OCI-LY1 (cell line): ENCODE results near the gene CEBPG.

Source experiments
- H2AFZ ChIP-seq: fragments of 200-600 bp; sonication (generic), shearing (Covaris generic); 2 replicates; pipeline ENCODE4 v1.6.0; 2014; ENCODE audit warnings: antibody characterized with exemption, mild to moderate bottlenecking, low read length
- H3F3A ChIP-seq: fragments of 200-600 bp; sonication (generic), shearing (Covaris generic); 2 replicates; pipeline ENCODE4 v1.6.0; 2014; ENCODE audit warnings: mild to moderate bottlenecking, antibody characterized with exemption, low read length, moderate library complexity; ENCODE audit not compliant: insufficient read depth
- H3K27ac ChIP-seq: fragments of 200-600 bp; sonication (generic); 2 replicates; pipeline ENCODE4 v1.5.1; 2014; ENCODE audit warnings: low read length, mixed run types, mild to moderate bottlenecking, low read depth; ENCODE audit not compliant: poor library complexity, severe bottlenecking
- H3K27me3 ChIP-seq: fragments of 200-600 bp; sonication (generic); 2 replicates; pipeline ENCODE4 v1.6.0; 2014; ENCODE audit warnings: antibody characterized with exemption, mild to moderate bottlenecking, low read length, moderate library complexity; ENCODE audit not compliant: insufficient read depth
- H3K36me3 ChIP-seq: fragments of 200-600 bp; sonication (generic); 2 replicates; pipeline ENCODE4 v1.6.1; 2014; ENCODE audit warnings: mild to moderate bottlenecking, antibody characterized with exemption, low read length, moderate library complexity, mixed read lengths; ENCODE audit not compliant: insufficient read depth
- H3K4me1 ChIP-seq: fragments of 200-600 bp; sonication (generic); 2 replicates; pipeline ENCODE4 v1.5.1; 2014; ENCODE audit warnings: mild to moderate bottlenecking, low read length, moderate library complexity; ENCODE audit not compliant: insufficient read depth, severe bottlenecking
- H3K4me2 ChIP-seq: fragments of 200-600 bp; sonication (generic), shearing (Covaris generic); 2 replicates; pipeline ENCODE4 v1.6.1; 2014; ENCODE audit warnings: low read length
- H3K4me3 ChIP-seq: fragments of 200-600 bp; sonication (generic); 2 replicates; pipeline ENCODE4 v1.5.1; 2014; ENCODE audit warnings: low read length, low read depth, mild to moderate bottlenecking, mixed read lengths; ENCODE audit not compliant: poor library complexity, severe bottlenecking
- H3K79me2 ChIP-seq: fragments of 200-600 bp; shearing (Covaris generic); 2 replicates; pipeline ENCODE4 v1.6.1; 2016; ENCODE audit warnings: mixed run types, low read length, mixed read lengths; ENCODE audit not compliant: insufficient read depth
- H3K9ac ChIP-seq: fragments of 200-600 bp; sonication (generic), shearing (Covaris generic); 2 replicates; pipeline ENCODE4 v1.6.1; 2014; ENCODE audit warnings: mild to moderate bottlenecking, low read length, mixed read lengths
- H3K9me2 ChIP-seq: fragments of 200-600 bp; sonication (generic), shearing (Covaris generic); 2 replicates; pipeline ENCODE4 v1.6.1; 2014; ENCODE audit warnings: low read depth, mild to moderate bottlenecking, low read length, mixed read lengths
- H3K9me3 ChIP-seq: fragments of 200-600 bp; shearing (Covaris generic); 2 replicates; pipeline ENCODE4 v1.6.1; 2014; ENCODE audit warnings: low read length, mixed read lengths
- H4K20me1 ChIP-seq: fragments of 200-600 bp; sonication (generic), shearing (Covaris generic); 2 replicates; pipeline ENCODE4 v1.6.0; 2016; ENCODE audit warnings: mild to moderate bottlenecking, low read length; ENCODE audit not compliant: insufficient read depth
- CTCF ChIP-seq: fragments of 200-600 bp; sonication (generic), shearing (Covaris generic); IDR thresholded peaks from 2 replicates; pipeline ENCODE4 v1.5.1; 2017; ENCODE audit warnings: mild to moderate bottlenecking, antibody characterized with exemption, low read length, moderate library complexity, mixed read lengths
- EZH2 ChIP-seq: fragments of 200-600 bp; sonication (generic), shearing (Covaris generic); IDR thresholded peaks from 2 replicates; pipeline ENCODE4 v1.8.0; 2017; ENCODE audit warnings: borderline replicate concordance, mixed run types, mild to moderate bottlenecking, antibody characterized with exemption, low read length, moderate library complexity, mixed read lengths

Gene CEBPG

GRCh38 chr19:33335446-33335845 is 38.1 kb upstream of the CEBPG start:
- Histone ChIP-seq H3K9me3 (no peaks in the 10 kb centered on the region), H3K4me2 (no peak overlapping the region), H3K27me3 (no peaks in the 10 kb centered on the region), H3F3A (no peaks in the 10 kb centered on the region), H2AFZ (no peak overlapping the region), H3K4me3 (no peak overlapping the region), H3K27ac (no peak overlapping the region), H3K79me2 (no peaks in the 10 kb centered on the region), H3K36me3 (no peaks in the 10 kb centered on the region), H4K20me1 (no peaks in the 10 kb centered on the region), H3K9me2 (no peaks in the 10 kb centered on the region), H3K9ac (no peak overlapping the region), H3K4me1 (no peaks in the 10 kb centered on the region)
- TF ChIP-seq CTCF = no peak
- TF ChIP-seq EZH2 = no peak

GRCh38 chr19:33339016-33339984 is 34.2 kb upstream of the CEBPG start:
- H3K79me2 ChIP-seq = no peaks in the 10 kb centered on the region
- no peaks in the 10 kb centered on the region for H3K9me3 ChIP-seq
- no peak overlapping the region for H3K27ac ChIP-seq
- H3K9ac ChIP-seq = no peak overlapping the region
- H3K9me2 ChIP-seq = no peaks in the 10 kb centered on the region
- TF ChIP-seq CTCF = no peak
- no peak for TF ChIP-seq EZH2
- H3K36me3 ChIP-seq = no peaks in the 10 kb centered on the region
- H4K20me1 ChIP-seq = no peaks in the 10 kb centered on the region
- no peak overlapping the region for H3K4me2 ChIP-seq
- H3K4me1 ChIP-seq = no peaks in the 10 kb centered on the region
- no peaks in the 10 kb centered on the region for H3K27me3 ChIP-seq
- no peak overlapping the region for H2AFZ ChIP-seq
- H3F3A ChIP-seq = no peaks in the 10 kb centered on the region
- no peak overlapping the region for H3K4me3 ChIP-seq

- no peak for TF ChIP-seq CTCF
- no peak for TF ChIP-seq EZH2
- Histone ChIP-seq H3K9me2 (no peaks in the 10 kb centered on the region), H3K36me3 (no peaks in the 10 kb centered on the region), H3K27me3 (no peaks in the 10 kb centered on the region), H3K4me3 (no peak overlapping the region), H3K4me1 (no peaks in the 10 kb centered on the region), H3K4me2 (no peak overlapping the region), H4K20me1 (no peaks in the 10 kb centered on the region), H3K79me2 (no peaks in the 10 kb centered on the region), H2AFZ (no peak overlapping the region), H3K9ac (no peak overlapping the region), H3F3A (no peaks in the 10 kb centered on the region), H3K9me3 (no peaks in the 10 kb centered on the region), H3K27ac (no peak overlapping the region)
Measured at GRCh38 chr19:33340991-33341390, 32.5 kb upstream of the CEBPG start.
